ENCODE measurements around the gene PDCD4.

Gene PDCD4

DNA sequence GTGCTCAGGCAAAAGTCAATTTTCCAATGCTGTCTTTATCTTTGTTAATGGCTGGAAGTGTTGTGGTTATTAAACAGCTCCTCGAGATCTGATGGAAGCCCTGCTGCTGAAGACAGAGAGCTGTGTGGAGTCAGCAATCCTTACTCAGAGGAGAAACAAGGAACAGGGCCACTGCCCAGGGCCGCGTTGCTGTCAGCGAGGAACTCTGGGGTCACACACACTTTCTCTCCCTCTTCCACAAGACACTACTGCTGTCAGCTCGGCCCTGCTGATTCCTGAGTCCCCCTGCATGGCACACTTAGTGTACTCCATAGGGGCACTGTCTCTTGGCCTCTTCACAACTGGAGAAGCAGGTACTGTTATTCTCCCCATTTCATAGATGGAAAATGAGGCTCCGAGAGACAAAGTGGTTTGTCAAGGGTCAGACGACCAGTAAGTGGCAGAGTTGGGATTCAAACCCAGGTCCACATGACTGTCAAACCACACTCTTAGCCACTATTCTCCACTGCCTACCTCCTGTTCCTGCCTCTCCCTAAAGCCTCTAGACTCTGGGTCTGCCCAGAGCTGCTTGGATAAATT is 29.3 kb upstream of the PDCD4 start:
- Histone ChIP-seq H4K20me1 (ENCODE audit: control insufficient read depth, insufficient read depth, low read depth, low read length) (no peaks in the 10 kb centered on the region), H3K79me2 (ENCODE audit: control insufficient read depth, low read length) (0 out of 2 replicates have a peak, but pooled peaks cover 6% of the 10 kb centered on the region), H3K36me3 (ENCODE audit: control insufficient read depth, low read length) (0 out of 2 replicates have a peak, but pooled peaks cover 3% of the 10 kb centered on the region), H3K9me3 (ENCODE audit: control insufficient read depth, insufficient read depth, low read length) (no peaks in the 10 kb centered on the region), H3K27ac (ENCODE audit: low read depth, low read length) (peak overlapping the region; percentile 95), H3K9me2 (replicated peaks; ENCODE audit: control insufficient read depth, low read length) (no peaks in the 10 kb centered on the region), H3K4me1 (ENCODE audit: control insufficient read depth, low read length) (peaks cover 87% of the 10 kb centered on the region), H3K4me2 (ENCODE audit: low read length) (peak overlapping the region; percentile 95), H3K27me3 (ENCODE audit: control insufficient read depth, low read length) (no peaks in the 10 kb centered on the region), H3F3A (ENCODE audit: control insufficient read depth, insufficient read depth) (peaks cover 14% of the 10 kb centered on the region), H3K4me3 (ENCODE audit: low read length) (peak overlapping the region; percentile 71)
- TF ChIP-seq EZH2phosphoT487 (IDR thresholded peaks at IDR 0.05; ENCODE audit: borderline replicate concordance, low read length) = no peak
- TF ChIP-seq, protein P1, sequence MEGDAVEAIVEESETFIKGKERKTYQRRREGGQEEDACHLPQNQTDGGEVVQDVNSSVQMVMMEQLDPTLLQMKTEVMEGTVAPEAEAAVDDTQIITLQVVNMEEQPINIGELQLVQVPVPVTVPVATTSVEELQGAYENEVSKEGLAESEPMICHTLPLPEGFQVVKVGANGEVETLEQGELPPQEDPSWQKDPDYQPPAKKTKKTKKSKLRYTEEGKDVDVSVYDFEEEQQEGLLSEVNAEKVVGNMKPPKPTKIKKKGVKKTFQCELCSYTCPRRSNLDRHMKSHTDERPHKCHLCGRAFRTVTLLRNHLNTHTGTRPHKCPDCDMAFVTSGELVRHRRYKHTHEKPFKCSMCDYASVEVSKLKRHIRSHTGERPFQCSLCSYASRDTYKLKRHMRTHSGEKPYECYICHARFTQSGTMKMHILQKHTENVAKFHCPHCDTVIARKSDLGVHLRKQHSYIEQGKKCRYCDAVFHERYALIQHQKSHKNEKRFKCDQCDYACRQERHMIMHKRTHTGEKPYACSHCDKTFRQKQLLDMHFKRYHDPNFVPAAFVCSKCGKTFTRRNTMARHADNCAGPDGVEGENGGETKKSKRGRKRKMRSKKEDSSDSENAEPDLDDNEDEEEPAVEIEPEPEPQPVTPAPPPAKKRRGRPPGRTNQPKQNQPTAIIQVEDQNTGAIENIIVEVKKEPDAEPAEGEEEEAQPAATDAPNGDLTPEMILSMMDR (IDR thresholded peaks at IDR 0.05; ENCODE audit: low read depth, low read length, poor library complexity, severe bottlenecking) = no peak

DNA sequence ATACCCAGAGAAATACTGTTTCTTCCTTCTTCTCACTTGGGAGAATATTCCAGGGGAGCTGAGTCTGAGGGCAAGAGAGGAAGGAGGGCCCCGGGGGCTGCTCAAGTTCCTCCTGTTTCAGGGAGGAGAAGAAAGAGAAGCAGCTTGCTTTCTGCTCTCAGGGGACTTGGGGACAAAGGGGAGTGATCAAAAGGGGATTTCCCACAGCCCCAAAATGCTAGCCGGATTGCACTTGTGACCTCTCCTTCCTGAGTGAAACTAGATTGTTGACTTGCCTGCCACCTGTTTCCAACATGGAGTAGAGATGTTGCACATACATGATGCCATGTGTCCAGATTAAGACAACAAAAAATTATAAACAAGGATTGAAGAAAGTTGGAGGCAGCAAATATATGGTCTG is 28.7 kb upstream of the PDCD4 start:
- peak overlapping the region; percentile 71 for H3K4me3 ChIP-seq (ENCODE audit: low read length)
- 0 out of 2 replicates have a peak, but pooled peaks cover 6% of the 10 kb centered on the region for H3K79me2 ChIP-seq (ENCODE audit: control insufficient read depth, low read length)
- no peaks in the 10 kb centered on the region for H3K9me3 ChIP-seq (ENCODE audit: control insufficient read depth, insufficient read depth, low read length)
- H3K4me2 ChIP-seq (ENCODE audit: low read length) = peak overlapping the region; percentile 95
- H3K4me1 ChIP-seq (ENCODE audit: control insufficient read depth, low read length) = peaks cover 89% of the 10 kb centered on the region
- no peaks in the 10 kb centered on the region for H3K27me3 ChIP-seq (ENCODE audit: control insufficient read depth, low read length)
- H4K20me1 ChIP-seq (ENCODE audit: control insufficient read depth, insufficient read depth, low read depth, low read length) = no peaks in the 10 kb centered on the region
- peak overlapping the region; percentile 95 for H3K27ac ChIP-seq (ENCODE audit: low read depth, low read length)
- TF ChIP-seq, protein P1 (IDR thresholded peaks at IDR 0.05; ENCODE audit: low read depth, low read length, poor library complexity, severe bottlenecking) = no peak
- 0 out of 2 replicates have a peak, but pooled peaks cover 3% of the 10 kb centered on the region for H3K36me3 ChIP-seq (ENCODE audit: control insufficient read depth, low read length)
- no peaks in the 10 kb centered on the region for H3K9me2 ChIP-seq (replicated peaks; ENCODE audit: control insufficient read depth, low read length)
- peaks cover 14% of the 10 kb centered on the region for H3F3A ChIP-seq (ENCODE audit: control insufficient read depth, insufficient read depth)

DNA sequence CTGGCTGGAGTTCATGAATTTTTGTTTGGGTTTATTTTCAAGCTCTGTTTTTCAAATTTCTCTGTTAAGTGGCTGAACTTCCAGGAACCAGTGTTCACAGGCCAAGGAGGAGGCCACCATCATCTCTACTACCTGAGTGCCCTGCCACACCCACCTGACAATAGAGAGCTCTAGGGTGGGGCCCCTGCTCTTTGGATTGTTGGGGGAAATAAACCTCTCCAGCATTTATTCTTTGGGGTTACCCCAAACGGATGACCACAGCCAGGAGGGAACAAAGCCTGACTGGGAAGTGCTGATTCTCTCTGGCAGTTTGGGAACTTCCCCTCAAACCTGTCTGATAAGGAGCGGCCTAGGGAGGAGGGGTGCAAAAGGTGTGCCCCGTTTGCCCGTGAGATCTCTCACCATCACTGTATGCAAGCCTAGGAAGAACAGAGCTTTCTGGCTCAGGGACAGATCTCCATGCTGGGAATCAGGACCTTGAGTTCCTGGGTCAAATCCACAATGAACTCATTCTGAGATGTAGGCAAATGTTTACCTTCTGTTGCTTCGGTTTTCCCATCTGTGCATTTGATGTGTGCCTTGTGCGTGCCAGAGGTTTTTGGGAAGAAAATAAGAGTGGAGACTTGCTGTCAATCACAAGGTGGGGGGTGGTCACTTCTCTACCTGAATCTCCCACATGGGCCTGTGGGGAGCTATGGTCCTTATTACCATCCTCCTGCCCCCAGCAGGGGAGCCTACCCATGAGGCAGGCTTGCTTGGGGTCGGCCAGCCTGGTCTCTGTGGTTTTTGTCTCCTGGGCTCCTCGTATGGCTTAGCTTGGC is 27.7 kb upstream of the PDCD4 start:
- Histone ChIP-seq H3K9me2 (replicated peaks; ENCODE audit: control insufficient read depth, low read length) (no peaks in the 10 kb centered on the region), H3K79me2 (ENCODE audit: control insufficient read depth, low read length) (0 out of 2 replicates have a peak, but pooled peaks cover 6% of the 10 kb centered on the region), H3F3A (ENCODE audit: control insufficient read depth, insufficient read depth) (peaks cover 14% of the 10 kb centered on the region), H3K9me3 (ENCODE audit: control insufficient read depth, insufficient read depth, low read length) (no peaks in the 10 kb centered on the region), H3K27me3 (ENCODE audit: control insufficient read depth, low read length) (no peaks in the 10 kb centered on the region), H3K4me2 (ENCODE audit: low read length) (peak overlapping the region; percentile 95), H3K4me3 (ENCODE audit: low read length) (peak overlapping the region; percentile 71), H3K4me1 (ENCODE audit: control insufficient read depth, low read length) (peaks cover 94% of the 10 kb centered on the region), H4K20me1 (ENCODE audit: control insufficient read depth, insufficient read depth, low read depth, low read length) (no peaks in the 10 kb centered on the region), H3K27ac (ENCODE audit: low read depth, low read length) (peak overlapping the region; percentile 95), H3K36me3 (ENCODE audit: control insufficient read depth, low read length) (0 out of 2 replicates have a peak, but pooled peaks cover 3% of the 10 kb centered on the region)
- TF ChIP-seq EZH2phosphoT487 (IDR thresholded peaks at IDR 0.05; ENCODE audit: borderline replicate concordance, low read length) = no peak
- TF ChIP-seq, protein P1 (IDR thresholded peaks at IDR 0.05; ENCODE audit: low read depth, low read length, poor library complexity, severe bottlenecking) = no peak

All from DOHH2 (cell line).